Keratinocyte (primary cell): ENCODE measurements around the gene ZNF638. TPM values are rescaled to one million over a fixed set of nuclear protein-coding genes. Genes with fewer than 3 reads are reported as not detected.

Source experiments
- DNase-seq: peaks from one replicate; pipeline ENCODE4 v3.0.0-alpha.2; 2011; ENCODE audit warnings: low read depth, missing footprints, low spot score
- FAIRE-seq: peaks from 2 replicates; lab custom pipeline; 2011; peaks lifted over from hg19 to GRCh38; lab: Jason Lieb, UNC
- H2AFZ ChIP-seq: 2 replicates; pipeline ENCODE4 v1.6.0; 2012; ENCODE audit warnings: low read length, control low read depth, inconsistent platforms; ENCODE audit not compliant: control insufficient read depth
- H3K27ac ChIP-seq: 2 replicates; pipeline ENCODE4 v1.5.1; 2011; ENCODE audit warnings: low read length; ENCODE audit not compliant: control insufficient read depth, insufficient read depth
- H3K27me3 ChIP-seq: 3 replicates; pipeline ENCODE4 v1.6.0; 2011; ENCODE audit warnings: low read length; ENCODE audit not compliant: control insufficient read depth, insufficient read depth; ENCODE audit errors: extremely low read depth
- H3K36me3 ChIP-seq, 2 experiments: 2 replicates in 1 of 2; 3 replicates in 1 of 2; pipeline ENCODE4 v1.5.1; 2011; ENCODE audit warnings: low read length in 2 of 2, mild to moderate bottlenecking in 1 of 2; ENCODE audit not compliant: control insufficient read depth in 2 of 2, insufficient read depth in 2 of 2; ENCODE audit errors: extremely low read depth in 1 of 2
- H3K4me1 ChIP-seq: 3 replicates; pipeline ENCODE4 v1.5.1; 2011; ENCODE audit warnings: low read length; ENCODE audit not compliant: control insufficient read depth, insufficient read depth; ENCODE audit errors: extremely low read depth
- H3K4me2 ChIP-seq: 3 replicates; pipeline ENCODE4 v1.6.0; 2011; ENCODE audit warnings: low read depth, low read length; ENCODE audit not compliant: control insufficient read depth, insufficient read depth; ENCODE audit errors: extremely low read depth
- H3K4me3 ChIP-seq, 3 experiments: fragments of 200-600 bp in 1 of 3; sonication (generic) in 1 of 3; 2 replicates in 2 of 3; 3 replicates in 1 of 3; pipeline ENCODE4 v1.5.1; 2011 to 2016; ENCODE audit warnings: low read length in 3 of 3, mild to moderate bottlenecking in 3 of 3, control low read depth in 2 of 3, inconsistent platforms in 1 of 3, low read depth in 1 of 3, mixed read lengths in 1 of 3, mixed run types in 1 of 3, moderate library complexity in 1 of 3; ENCODE audit not compliant: control insufficient read depth in 2 of 3, insufficient read depth in 2 of 3; ENCODE audit errors: extremely low read depth in 1 of 3
- H3K79me2 ChIP-seq: 2 replicates; pipeline ENCODE4 v1.6.0; 2012; ENCODE audit warnings: low read length; ENCODE audit not compliant: control insufficient read depth, insufficient read depth
- H3K9ac ChIP-seq: 3 replicates; pipeline ENCODE4 v1.6.0; 2011; ENCODE audit warnings: low read length; ENCODE audit not compliant: control insufficient read depth, insufficient read depth; ENCODE audit errors: extremely low read depth
- H3K9me1 ChIP-seq: 3 replicates; pipeline ENCODE4 v1.6.0; 2011; ENCODE audit warnings: low read length; ENCODE audit not compliant: control insufficient read depth, insufficient read depth; ENCODE audit errors: extremely low read depth
- H3K9me3 ChIP-seq: 2 replicates; pipeline ENCODE4 v1.5.1; 2012; ENCODE audit warnings: low read depth, low read length; ENCODE audit not compliant: control insufficient read depth
- H4K20me1 ChIP-seq: 3 replicates; pipeline ENCODE4 v1.6.0; 2011; ENCODE audit warnings: low read length; ENCODE audit not compliant: control insufficient read depth, insufficient read depth; ENCODE audit errors: extremely low read depth
- EZH2 ChIP-seq: IDR thresholded peaks from one replicate; pipeline ENCODE4 v1.6.1; 2012; ENCODE audit warnings: inconsistent platforms, mild to moderate bottlenecking, low read length, moderate library complexity
- dilution Hi-C: fragments of 300-500 bp; cut with MboI; formaldehyde crosslinking; loops from one replicate; pipeline ENCODE4 v1.7.0; 2020; ENCODE audit warnings: low sequenced_read_pairs; ENCODE audit not compliant: extremely low pct_ligation_motif_present
- polyA plus RNA-seq, 5 experiments: library from polyadenylated mRNA; depleted of rRNA in 3 of 5; stranded (reverse) in 3 of 5; stranded (forward) in 1 of 5; unstranded in 1 of 5; fragments of >200 nt; gene quantifications; 1 replicate in 1 of 5; 2 replicates in 3 of 5; 3 replicates in 1 of 5; pipeline versions ENCODE4 v1.2.1 to v1.2.3, GENCODE V29; 2011 to 2012; ENCODE audit warnings: missing spikeins in 2 of 5, low read depth in 1 of 5, low replicate concordance in 1 of 5
- TF ChIP-seq, protein P1 (sequence below), 3 experiments: IDR thresholded peaks in 1 of 3; conservative IDR thresholded peaks in 1 of 3; optimal IDR thresholded peaks in 1 of 3; 2 replicates in 2 of 3; 3 replicates in 1 of 3; pipeline versions ENCODE3 to v1.5.1; 2011; ENCODE audit warnings: low read length in 3 of 3, mild to moderate bottlenecking in 3 of 3, moderate library complexity in 2 of 3, control low read depth in 1 of 3, inconsistent platforms in 1 of 3; ENCODE audit not compliant: insufficient read depth in 2 of 3; ENCODE audit errors: extremely low read depth in 1 of 3

The ZNF638 gene
- polyA plus RNA-seq, 1 donor (not counting 4 experiments of a cell fraction or from before 2014, with no cell fraction given) = 66.5 TPM

DNA sequence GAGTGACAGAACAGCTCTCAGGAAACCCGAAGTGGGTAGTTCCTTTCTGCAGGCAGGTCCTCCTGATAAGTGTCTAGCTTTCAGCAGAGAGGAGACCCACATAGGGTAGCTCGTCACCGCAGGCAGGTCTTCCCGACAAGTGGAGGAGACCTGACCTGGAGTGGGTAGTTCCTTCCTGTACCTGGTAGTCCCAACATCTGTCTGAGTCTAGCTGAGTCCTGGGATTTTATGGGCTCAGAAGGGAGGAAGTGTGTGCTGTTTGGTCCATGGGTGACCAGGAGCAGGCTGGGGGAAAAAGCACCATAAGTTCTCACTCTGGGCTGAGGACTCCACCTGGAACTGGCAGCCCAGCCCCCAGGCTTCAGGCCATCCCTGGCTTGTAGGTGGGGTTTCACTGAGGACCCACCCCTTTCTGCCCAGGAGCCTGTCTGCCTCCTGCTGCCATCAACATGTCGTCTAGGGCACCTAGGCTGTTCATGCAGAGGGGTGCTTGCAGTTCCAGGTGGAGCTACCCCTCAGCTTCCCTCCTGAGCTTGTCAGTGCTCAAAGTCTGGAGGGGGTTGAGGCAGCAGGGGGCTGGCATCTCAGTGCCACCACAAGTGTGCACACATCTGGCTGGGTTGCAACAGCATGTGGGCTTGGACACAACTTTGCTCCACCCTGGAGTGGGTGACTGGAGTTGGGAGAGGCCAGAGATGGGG, 131.2 kb downstream of the ZNF638 start:
- peaks cover 2% of the 10 kb centered on the region for H3K9me3 ChIP-seq
- no peaks in the 10 kb centered on the region for H3K9me1 ChIP-seq
- dilution Hi-C loops = no loop called here
- TF ChIP-seq, protein P1, sequence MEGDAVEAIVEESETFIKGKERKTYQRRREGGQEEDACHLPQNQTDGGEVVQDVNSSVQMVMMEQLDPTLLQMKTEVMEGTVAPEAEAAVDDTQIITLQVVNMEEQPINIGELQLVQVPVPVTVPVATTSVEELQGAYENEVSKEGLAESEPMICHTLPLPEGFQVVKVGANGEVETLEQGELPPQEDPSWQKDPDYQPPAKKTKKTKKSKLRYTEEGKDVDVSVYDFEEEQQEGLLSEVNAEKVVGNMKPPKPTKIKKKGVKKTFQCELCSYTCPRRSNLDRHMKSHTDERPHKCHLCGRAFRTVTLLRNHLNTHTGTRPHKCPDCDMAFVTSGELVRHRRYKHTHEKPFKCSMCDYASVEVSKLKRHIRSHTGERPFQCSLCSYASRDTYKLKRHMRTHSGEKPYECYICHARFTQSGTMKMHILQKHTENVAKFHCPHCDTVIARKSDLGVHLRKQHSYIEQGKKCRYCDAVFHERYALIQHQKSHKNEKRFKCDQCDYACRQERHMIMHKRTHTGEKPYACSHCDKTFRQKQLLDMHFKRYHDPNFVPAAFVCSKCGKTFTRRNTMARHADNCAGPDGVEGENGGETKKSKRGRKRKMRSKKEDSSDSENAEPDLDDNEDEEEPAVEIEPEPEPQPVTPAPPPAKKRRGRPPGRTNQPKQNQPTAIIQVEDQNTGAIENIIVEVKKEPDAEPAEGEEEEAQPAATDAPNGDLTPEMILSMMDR (optimal IDR thresholded peaks at IDR 0.05 in 1 of 3, IDR thresholded peaks at IDR 0.05 in 1 of 3, conservative IDR thresholded peaks at IDR 0.05 in 1 of 3; ENCODE audit: extremely low read depth in 1 of 3, insufficient read depth in 2 of 3, low read length in 3 of 3) = no peak
- no peak for TF ChIP-seq EZH2
- FAIRE-seq (no peak), DNase-seq (no peak)
- no peaks in the 10 kb centered on the region for H3K79me2 ChIP-seq
- H3K4me1 ChIP-seq = peaks cover 22% of the 10 kb centered on the region
- peaks cover 24% of the 10 kb centered on the region for H3K27me3 ChIP-seq
- H3K9ac ChIP-seq = no peak overlapping the region
- no peak overlapping the region for H3K27ac ChIP-seq
- H3K4me3 ChIP-seq = no peak overlapping the region
- no peaks in the 10 kb centered on the region for H4K20me1 ChIP-seq
- H3K36me3 ChIP-seq = peaks cover 0 to 1% of the 10 kb centered on the region in 2 experiments
- H2AFZ ChIP-seq = no peak overlapping the region
- no peak overlapping the region for H3K4me2 ChIP-seq

DNA sequence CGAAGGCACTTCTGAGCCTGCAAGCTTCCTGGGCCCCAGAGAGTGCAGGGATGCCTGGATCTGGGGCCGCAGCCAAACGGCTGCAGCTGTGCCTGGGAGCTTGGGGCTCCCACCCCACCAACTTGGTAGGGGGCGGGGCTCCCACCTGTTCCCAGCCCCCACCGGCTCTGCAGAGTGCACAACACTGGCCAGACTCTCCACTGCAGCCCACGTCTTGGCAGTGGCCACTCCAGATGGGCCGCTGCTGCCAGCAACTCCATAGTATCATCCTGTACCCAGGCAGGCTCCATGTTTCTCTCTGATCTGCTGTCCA, 131.7 kb downstream of the ZNF638 start:
- no peaks in the 10 kb centered on the region for H3K9me1 ChIP-seq
- TF ChIP-seq, protein P1 (optimal IDR thresholded peaks at IDR 0.05 in 1 of 3, IDR thresholded peaks at IDR 0.05 in 1 of 3, conservative IDR thresholded peaks at IDR 0.05 in 1 of 3; ENCODE audit: extremely low read depth in 1 of 3, insufficient read depth in 2 of 3, low read length in 3 of 3) = no peak
- TF ChIP-seq EZH2 = no peak
- H3K9me3 ChIP-seq = peaks cover 2% of the 10 kb centered on the region
- H3K27me3 ChIP-seq = peaks cover 26% of the 10 kb centered on the region
- H3K4me3 ChIP-seq = no peak overlapping the region
- no peaks in the 10 kb centered on the region for H3K79me2 ChIP-seq
- dilution Hi-C loops = no loop called here
- H3K4me2 ChIP-seq = no peak overlapping the region
- DNase-seq = no peak
- H3K4me1 ChIP-seq = peaks cover 19% of the 10 kb centered on the region
- no peak for FAIRE-seq
- no peak overlapping the region for H3K9ac ChIP-seq
- no peak overlapping the region for H2AFZ ChIP-seq
- H3K27ac ChIP-seq = no peak overlapping the region
- peaks cover 0 to 1% of the 10 kb centered on the region in 2 experiments for H3K36me3 ChIP-seq
- no peaks in the 10 kb centered on the region for H4K20me1 ChIP-seq
